GDM1 (cell line): ENCODE results near the gene ZNF8.
"Not testable (repeated sequence)": the region's sequence is repeated elsewhere in the genome, so short reads cannot be mapped to it uniquely, and the experiment has no call there.

ENCODE experiments used
- DNase-seq: peaks from one replicate; lab custom pipeline; 2025; lab: John Stamatoyannopoulos, UW

The ZNF8 gene

GRCh38 chr19:58278541-58279041 is at the start of gene ZNF8:
Gene ZNF8, plus strand, starts transcription at chr19:58278955. Its CDS starts 127 bp downstream, at chr19:58279082.
- peak; percentile 98 for DNase-seq

GRCh38 chr19:58229255-58229639 is 49.5 kb upstream of the ZNF8 start:
- DNase-seq: no peak

- DNase-seq: no peak
Measured at GRCh38 chr19:58237324-58237723, 41.4 kb upstream of the ZNF8 start.

- no peak for DNase-seq
Measured at GRCh38 chr19:58243351-58243750, 35.4 kb upstream of the ZNF8 start.

- DNase-seq: no peak
Measured at GRCh38 chr19:58248886-58249285, 29.9 kb upstream of the ZNF8 start.

GRCh38 chr19:58252102-58252685 is 26.6 kb upstream of the ZNF8 start:
- DNase-seq: no peak

- DNase-seq: not testable (repeated sequence)
Measured at GRCh38 chr19:58258259-58258658, 20.5 kb upstream of the ZNF8 start.

GRCh38 chr19:58261600-58261967 is 17.2 kb upstream of the ZNF8 start:
- no peak for DNase-seq

- no peak for DNase-seq
Measured at GRCh38 chr19:58261968-58262921, 16.5 kb upstream of the ZNF8 start.

- DNase-seq: no peak
Measured at GRCh38 chr19:58262922-58263296, 15.8 kb upstream of the ZNF8 start.

GRCh38 chr19:58265100-58265499 is 13.7 kb upstream of the ZNF8 start:
- DNase-seq: no peak

GRCh38 chr19:58268344-58268743 is 10.4 kb upstream of the ZNF8 start:
- no peak for DNase-seq

GRCh38 chr19:58274771-58275201 is 4.0 kb upstream of the ZNF8 start:
- no peak for DNase-seq

- DNase-seq: no peak
Measured at GRCh38 chr19:58275564-58275963, 3.2 kb upstream of the ZNF8 start.

GRCh38 chr19:58277197-58277596 is 1.6 kb upstream of the ZNF8 start:
- DNase-seq: no peak

- DNase-seq: no peak
Measured at GRCh38 chr19:58277748-58278540, 811 bp upstream of the ZNF8 start.

GRCh38 chr19:58279042-58279924 is 528 bp downstream of the ZNF8 start:
- no peak for DNase-seq

GRCh38 chr19:58279925-58280316 is 1.2 kb downstream of the ZNF8 start:
- DNase-seq: no peak

- DNase-seq: no peak
Measured at GRCh38 chr19:58284199-58284598, 5.4 kb downstream of the ZNF8 start.

GRCh38 chr19:58291943-58292342 is 13.2 kb downstream of the ZNF8 start:
- no peak for DNase-seq

- no peak for DNase-seq
Measured at GRCh38 chr19:58294743-58295374, 16.1 kb downstream of the ZNF8 start.
